SU-DHL-6 (cell line): Measurements from ENCODE around the gene MT1H.

ENCODE experiments used
- H2AFZ ChIP-seq: fragments of 200-600 bp; sonication (generic); 2 replicates; pipeline ENCODE4 v1.6.1; 2014; ENCODE audit warnings: low read depth, mild to moderate bottlenecking, moderate library complexity, mixed read lengths, antibody characterized with exemption, low read length; ENCODE audit not compliant: severe bottlenecking
- H3F3A ChIP-seq: fragments of 200-600 bp; shearing (Covaris generic); 2 replicates; pipeline ENCODE4 v1.6.0; 2016; ENCODE audit warnings: antibody characterized with exemption, mild to moderate bottlenecking; ENCODE audit not compliant: insufficient read depth
- H3K27ac ChIP-seq: fragments of 200-600 bp; sonication (generic); 2 replicates; pipeline ENCODE4 v1.5.1; 2016; ENCODE audit warnings: low read depth, mild to moderate bottlenecking, low read length, moderate library complexity, mixed read lengths
- H3K27me3 ChIP-seq: fragments of 200-600 bp; sonication (generic), shearing (Covaris generic); 2 replicates; pipeline ENCODE4 v1.6.0; 2014; ENCODE audit warnings: mild to moderate bottlenecking, low read length
- H3K36me3 ChIP-seq: fragments of 200-600 bp; sonication (generic); 2 replicates; pipeline ENCODE4 v1.6.1; 2014; ENCODE audit warnings: mild to moderate bottlenecking, low read length, mixed read lengths
- H3K4me2 ChIP-seq: fragments of 300-600, 200-600 bp; shearing (Covaris generic), sonication (generic); 2 replicates; pipeline ENCODE4 v1.6.0; 2014; ENCODE audit warnings: low read length, low read depth, mild to moderate bottlenecking; ENCODE audit not compliant: poor library complexity, severe bottlenecking
- H3K4me3 ChIP-seq: fragments of 200-600 bp; sonication (generic); 2 replicates; pipeline ENCODE4 v1.5.1; 2014; ENCODE audit warnings: antibody characterized with exemption, low read length, mild to moderate bottlenecking, mixed read lengths; ENCODE audit not compliant: insufficient read depth, poor library complexity, severe bottlenecking
- H3K79me2 ChIP-seq: fragments of 200-600 bp; sonication (generic); 2 replicates; pipeline ENCODE4 v1.6.1; 2014; ENCODE audit warnings: mild to moderate bottlenecking, low read length, moderate library complexity; ENCODE audit not compliant: insufficient read depth
- H3K9ac ChIP-seq: fragments of 200-600 bp; sonication (generic); 2 replicates; pipeline ENCODE4 v1.7.0; 2014; ENCODE audit warnings: mild to moderate bottlenecking, low read length
- H3K9me2 ChIP-seq: fragments of 200-600 bp; sonication (generic); replicated peaks from 2 replicates; pipeline ENCODE4 v1.6.1; 2014; ENCODE audit warnings: low read length; ENCODE audit not compliant: insufficient read depth
- H3K9me3 ChIP-seq: fragments of 200-600 bp; sonication (generic); 2 replicates; pipeline ENCODE4 v1.6.1; 2014; ENCODE audit warnings: low read length, mixed read lengths; ENCODE audit not compliant: insufficient read depth
- H4K20me1 ChIP-seq: fragments of 200-600 bp; sonication (generic); 2 replicates; pipeline ENCODE4 v1.6.1; 2014; ENCODE audit warnings: low read depth, mild to moderate bottlenecking, antibody characterized with exemption, low read length, moderate library complexity, mixed read lengths
- CTCF ChIP-seq: fragments of 200-600 bp; sonication (generic); IDR thresholded peaks from one replicate; pipeline ENCODE4 v1.5.1; 2017; ENCODE audit warnings: antibody characterized with exemption, mild to moderate bottlenecking, low read length, moderate library complexity; ENCODE audit not compliant: insufficient read depth, poor library complexity, severe bottlenecking
- EZH2phosphoT487 ChIP-seq: fragments of 200-600 bp; sonication (generic), shearing (Covaris generic); conservative IDR thresholded peaks from 2 replicates; pipeline ENCODE4 v1.6.1; 2018; ENCODE audit warnings: mild to moderate bottlenecking, antibody characterized with exemption, low read length, moderate library complexity, mixed read lengths

The MT1H gene

DNA sequence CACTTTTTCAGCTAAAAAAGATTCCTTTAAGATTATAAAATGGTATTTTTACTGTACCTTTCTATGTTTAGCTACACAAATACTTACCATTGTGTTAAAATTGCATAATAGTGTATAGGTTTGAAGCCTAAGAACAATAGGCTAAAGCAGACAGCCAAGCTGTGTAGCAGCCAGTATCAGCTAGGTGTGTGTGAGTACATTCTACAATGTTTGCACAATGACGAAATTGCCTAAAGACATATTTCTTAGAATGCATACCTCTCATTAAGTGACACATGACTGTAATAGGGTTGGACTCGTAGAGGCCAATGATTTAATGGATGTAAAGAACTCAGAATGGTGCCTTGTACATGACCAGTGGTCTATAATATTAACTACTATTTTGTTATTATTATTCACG is 19.8 kb upstream of the MT1H start:
- Histone ChIP-seq H2AFZ (no peak overlapping the region), H3K9ac (no peak overlapping the region), H3F3A (no peaks in the 10 kb centered on the region), H3K27ac (no peak overlapping the region), H3K9me2 (no peaks in the 10 kb centered on the region), H4K20me1 (no peaks in the 10 kb centered on the region), H3K79me2 (no peaks in the 10 kb centered on the region), H3K4me3 (no peak overlapping the region), H3K4me2 (no peak overlapping the region), H3K9me3 (no peaks in the 10 kb centered on the region), H3K36me3 (no peaks in the 10 kb centered on the region), H3K27me3 (no peaks in the 10 kb centered on the region)
- TF ChIP-seq CTCF, result no peak

DNA sequence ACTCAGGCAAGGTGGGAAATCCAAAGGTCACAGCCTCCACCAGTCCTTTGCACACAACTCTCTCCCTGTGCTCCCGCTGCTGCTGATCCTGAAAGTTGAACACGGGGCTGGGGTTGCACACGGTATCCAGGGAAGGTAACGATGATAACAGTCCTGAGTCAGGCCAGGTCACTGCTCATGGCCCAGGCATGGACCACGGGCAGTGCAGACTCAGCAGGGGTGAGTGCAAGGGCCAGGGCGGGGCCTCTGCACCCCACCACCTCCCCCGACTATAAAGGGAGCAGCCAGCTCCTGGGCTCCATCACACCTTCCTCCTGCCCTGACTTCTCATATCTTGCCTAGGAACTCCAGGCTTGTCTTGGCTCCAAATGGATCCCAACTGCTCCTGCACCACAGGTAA is 18.0 kb upstream of the MT1H start, which contains the start of gene MT1B:
TSS of gene MT1B (plus strand) at position 301 of the 400 bp plus-strand sequence. CDS start at position 369, 68 bp downstream.
- H2AFZ ChIP-seq, result no peak within 1 kb of the TSS
- H3K36me3 ChIP-seq, result no peaks in the 10 kb centered on the region
- H4K20me1 ChIP-seq, result no peaks in the 10 kb centered on the region
- no peaks in the 10 kb centered on the region for H3K9me2 ChIP-seq
- H3K27ac ChIP-seq, result no peak within 1 kb of the TSS
- no peak within 1 kb of the TSS for H3K4me2 ChIP-seq
- no peaks in the 10 kb centered on the region for H3K79me2 ChIP-seq
- TF ChIP-seq CTCF (no peak), EZH2phosphoT487 (no peak)
- H3K4me3 ChIP-seq, result no peak within 1 kb of the TSS
- H3F3A ChIP-seq, result no peaks in the 10 kb centered on the region
- H3K9ac ChIP-seq, result no peak within 1 kb of the TSS
- no peaks in the 10 kb centered on the region for H3K27me3 ChIP-seq
- no peaks in the 10 kb centered on the region for H3K9me3 ChIP-seq

DNA sequence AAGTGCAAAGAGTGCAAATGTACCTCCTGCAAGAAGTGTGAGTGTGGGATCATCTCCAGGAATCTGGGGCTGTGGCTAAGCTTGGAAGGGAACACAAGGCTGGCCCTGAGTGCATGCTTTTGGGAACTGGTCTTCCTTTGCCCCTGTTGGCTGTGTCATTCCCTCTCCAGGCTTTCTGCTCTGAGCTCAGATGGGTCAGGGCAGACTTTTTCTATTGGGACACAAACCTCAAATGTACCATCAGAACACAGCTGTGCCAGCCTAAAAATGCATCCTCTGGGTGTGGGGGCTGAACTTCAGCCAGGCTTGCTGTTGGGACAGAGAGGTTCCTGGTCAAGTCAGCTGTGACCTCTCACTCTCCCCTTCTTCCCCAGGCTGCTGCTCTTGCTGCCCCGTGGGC is 17.0 kb upstream of the MT1H start:
- no peak overlapping the region for H3K4me2 ChIP-seq
- no peak overlapping the region for H3K27ac ChIP-seq

More for the DNA sequence above, 17.0 kb upstream of the MT1H start:
- no peaks in the 10 kb centered on the region for H3K79me2 ChIP-seq
- H2AFZ ChIP-seq, result no peak overlapping the region
- TF ChIP-seq EZH2phosphoT487 (no peak), CTCF (no peak)
- no peaks in the 10 kb centered on the region for H3K9me2 ChIP-seq
- H3K4me3 ChIP-seq, result no peak overlapping the region
- H3K36me3 ChIP-seq, result no peaks in the 10 kb centered on the region
- no peak overlapping the region for H3K9ac ChIP-seq
- no peaks in the 10 kb centered on the region for H3K9me3 ChIP-seq
- no peaks in the 10 kb centered on the region for H3K27me3 ChIP-seq
- H4K20me1 ChIP-seq, result no peaks in the 10 kb centered on the region
- H3F3A ChIP-seq, result no peaks in the 10 kb centered on the region
